Measurements from ENCODE around the gene MSMB.

- TF ChIP-seq CTCF (IDR thresholded peaks at IDR 0.05; ENCODE audit: low read length) (no peak), EZH2phosphoT487 (IDR thresholded peaks at IDR 0.05; ENCODE audit: low read length) (no peak), EZH2 (optimal IDR thresholded peaks at IDR 0.05; ENCODE audit: low read depth, low read length) (no peak)
These were observed 45.5 kb downstream of the MSMB start for GRCh38 chr10:46000538-46000937.
